Measurements from ENCODE around the gene DET1. TPM values are rescaled to one million over a fixed set of nuclear protein-coding genes. Genes with fewer than 3 reads are reported as not detected.

The DET1 gene
- polyA plus RNA-seq, 1 of the 3 experiments (the other 2 are of a cell fraction), result 4.5 TPM

DNA sequence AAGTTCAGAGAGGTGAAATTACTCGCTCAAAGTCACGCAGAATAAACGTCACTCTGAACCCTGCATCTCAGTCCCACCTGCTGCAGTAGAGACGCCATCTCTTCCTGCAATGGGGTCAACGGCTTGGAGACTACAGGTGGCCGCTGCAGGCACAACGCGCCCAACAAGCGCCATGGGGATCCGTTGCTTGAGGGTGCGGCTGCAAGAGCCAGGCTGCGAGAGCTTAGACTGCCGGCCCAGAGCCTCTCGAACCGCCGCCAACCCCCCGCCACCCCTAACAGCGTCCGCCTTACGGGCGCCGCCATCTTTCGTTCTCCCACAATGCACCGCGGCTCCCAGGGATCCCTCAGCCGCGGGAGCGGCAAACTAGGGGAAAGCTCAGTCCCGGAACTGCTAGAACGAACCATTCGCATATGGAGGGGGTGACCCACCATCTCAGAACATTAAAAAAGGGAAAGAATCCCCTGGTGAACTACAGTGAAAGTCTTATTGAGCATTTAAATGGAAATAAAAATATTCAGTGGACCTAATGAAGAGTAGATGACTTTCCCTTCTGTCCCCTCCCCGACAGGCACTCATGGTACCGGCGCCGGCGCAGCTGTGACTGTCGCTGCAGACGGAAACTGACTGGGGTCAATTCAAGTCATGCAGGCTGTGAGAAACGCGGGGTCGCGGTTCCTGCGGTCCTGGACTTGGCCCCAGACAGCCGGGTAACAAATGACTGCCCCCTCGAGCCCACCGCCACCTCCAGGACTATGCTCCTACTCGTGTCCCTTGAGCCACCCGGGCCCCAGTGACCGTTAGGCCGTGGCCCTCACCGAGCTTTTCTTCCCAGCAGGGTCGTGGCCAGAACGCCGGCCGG, 79.2 kb downstream of the DET1 start, which contains the start of the genes MRPL46 and MRPS11 (continued):
- TF ChIP-seq SMC3 (IDR thresholded peaks at IDR 0.05; ENCODE audit: low read depth, low read length), result no peak
- TF ChIP-seq EZH2phosphoT487 (IDR thresholded peaks at IDR 0.05; ENCODE audit: borderline replicate concordance, low read depth), result no peak
- no peak for TF ChIP-seq MEF2A (IDR thresholded peaks at IDR 0.05; ENCODE audit: borderline replicate concordance, low read depth)
- TF ChIP-seq TEAD4 (IDR thresholded peaks at IDR 0.05; ENCODE audit: borderline replicate concordance, insufficient read depth), result no peak
- TF ChIP-seq JUND (IDR thresholded peaks at IDR 0.05), result peak; percentile 56
- TF ChIP-seq NRF1 (IDR thresholded peaks at IDR 0.05; ENCODE audit: low read depth, low read length), result peak; percentile 49
- TF ChIP-seq, protein P1, sequence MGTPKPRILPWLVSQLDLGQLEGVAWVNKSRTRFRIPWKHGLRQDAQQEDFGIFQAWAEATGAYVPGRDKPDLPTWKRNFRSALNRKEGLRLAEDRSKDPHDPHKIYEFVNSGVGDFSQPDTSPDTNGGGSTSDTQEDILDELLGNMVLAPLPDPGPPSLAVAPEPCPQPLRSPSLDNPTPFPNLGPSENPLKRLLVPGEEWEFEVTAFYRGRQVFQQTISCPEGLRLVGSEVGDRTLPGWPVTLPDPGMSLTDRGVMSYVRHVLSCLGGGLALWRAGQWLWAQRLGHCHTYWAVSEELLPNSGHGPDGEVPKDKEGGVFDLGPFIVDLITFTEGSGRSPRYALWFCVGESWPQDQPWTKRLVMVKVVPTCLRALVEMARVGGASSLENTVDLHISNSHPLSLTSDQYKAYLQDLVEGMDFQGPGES (IDR thresholded peaks at IDR 0.05; ENCODE audit: low read depth, low read length), result no peak
- TF ChIP-seq, protein P2, sequence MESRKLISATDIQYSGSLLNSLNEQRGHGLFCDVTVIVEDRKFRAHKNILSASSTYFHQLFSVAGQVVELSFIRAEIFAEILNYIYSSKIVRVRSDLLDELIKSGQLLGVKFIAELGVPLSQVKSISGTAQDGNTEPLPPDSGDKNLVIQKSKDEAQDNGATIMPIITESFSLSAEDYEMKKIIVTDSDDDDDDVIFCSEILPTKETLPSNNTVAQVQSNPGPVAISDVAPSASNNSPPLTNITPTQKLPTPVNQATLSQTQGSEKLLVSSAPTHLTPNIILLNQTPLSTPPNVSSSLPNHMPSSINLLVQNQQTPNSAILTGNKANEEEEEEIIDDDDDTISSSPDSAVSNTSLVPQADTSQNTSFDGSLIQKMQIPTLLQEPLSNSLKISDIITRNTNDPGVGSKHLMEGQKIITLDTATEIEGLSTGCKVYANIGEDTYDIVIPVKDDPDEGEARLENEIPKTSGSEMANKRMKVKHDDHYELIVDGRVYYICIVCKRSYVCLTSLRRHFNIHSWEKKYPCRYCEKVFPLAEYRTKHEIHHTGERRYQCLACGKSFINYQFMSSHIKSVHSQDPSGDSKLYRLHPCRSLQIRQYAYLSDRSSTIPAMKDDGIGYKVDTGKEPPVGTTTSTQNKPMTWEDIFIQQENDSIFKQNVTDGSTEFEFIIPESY (IDR thresholded peaks at IDR 0.05; ENCODE audit: borderline replicate concordance, low read depth), result no peak
- TF ChIP-seq RFX5 (IDR thresholded peaks at IDR 0.05; ENCODE audit: low read length), result no peak
- TF ChIP-seq FOXM1 (IDR thresholded peaks at IDR 0.05; ENCODE audit: low read depth), result no peak
- TF ChIP-seq TAF1 (IDR thresholded peaks at IDR 0.05; ENCODE audit: borderline replicate concordance, low read depth, low read length), result peak; percentile 85; the same call in 1 of the 2 replicates
- peak; percentile 87 for TF ChIP-seq MXI1 (IDR thresholded peaks at IDR 0.05; ENCODE audit: low read depth, low read length)
- TF ChIP-seq FOXJ3 (CRISPR knock-in tag; IDR thresholded peaks at IDR 0.05), result no peak
- TF ChIP-seq YY1 (IDR thresholded peaks at IDR 0.05; ENCODE audit: low read depth), result peak; percentile 99
- peak; percentile 30; the same call in 1 of the 2 replicates for TF ChIP-seq TCF12 (IDR thresholded peaks at IDR 0.05)
- TF ChIP-seq GATA2 (CRISPR knock-in tag; IDR thresholded peaks at IDR 0.05), result no peak
- peak; percentile 90 for TF ChIP-seq ELF1 (IDR thresholded peaks at IDR 0.05)
- TF ChIP-seq RXRA (IDR thresholded peaks at IDR 0.05; ENCODE audit: borderline replicate concordance, low read depth), result peak; percentile 21; the same call in 1 of the 2 replicates
- TF ChIP-seq CHD2 (IDR thresholded peaks at IDR 0.05; ENCODE audit: low read length, partially characterized antibody), result peak; percentile 44
- TF ChIP-seq, protein P3, sequence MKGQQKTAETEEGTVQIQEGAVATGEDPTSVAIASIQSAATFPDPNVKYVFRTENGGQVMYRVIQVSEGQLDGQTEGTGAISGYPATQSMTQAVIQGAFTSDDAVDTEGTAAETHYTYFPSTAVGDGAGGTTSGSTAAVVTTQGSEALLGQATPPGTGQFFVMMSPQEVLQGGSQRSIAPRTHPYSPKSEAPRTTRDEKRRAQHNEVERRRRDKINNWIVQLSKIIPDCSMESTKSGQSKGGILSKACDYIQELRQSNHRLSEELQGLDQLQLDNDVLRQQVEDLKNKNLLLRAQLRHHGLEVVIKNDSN (IDR thresholded peaks at IDR 0.05; ENCODE audit: borderline replicate concordance, low read depth), result no peak
- TF ChIP-seq NFIC (IDR thresholded peaks at IDR 0.05; ENCODE audit: borderline replicate concordance), result no peak
- peak; percentile 41; the same call in 1 of the 2 replicates for TF ChIP-seq RCOR1 (IDR thresholded peaks at IDR 0.05; ENCODE audit: low read length)
